NB4 (cell line): ENCODE measurements around the gene TUBGCP5.
"Not testable (repeated sequence)": the region's sequence is repeated elsewhere in the genome, so short reads cannot be mapped to it uniquely, and the experiment has no call there.

Experiments
- DNase-seq: peaks from one replicate; pipeline ENCODE4 v3.0.0; 2010; ENCODE audit warnings: low read depth
- H3K4me3 ChIP-seq: one replicate; pipeline ENCODE4 v1.5.1; 2011; ENCODE audit warnings: mild to moderate bottlenecking, low read depth, low read length, moderate library complexity
- MYC ChIP-seq: IDR thresholded peaks from 2 replicates; pipeline ENCODE4 v1.6.1; 2011; ENCODE audit warnings: low read depth, low read length
- POLR2A ChIP-seq: IDR thresholded peaks from 2 replicates; pipeline ENCODE4 v1.6.1; 2011; ENCODE audit warnings: mild to moderate bottlenecking; ENCODE audit not compliant: insufficient read length; ENCODE audit errors: extremely low read depth
- TF ChIP-seq, protein P1 (sequence below): IDR thresholded peaks from 2 replicates; pipeline ENCODE4 v1.6.1; 2011; ENCODE audit warnings: low read depth, low read length
- TF ChIP-seq, protein P2 (sequence below): IDR thresholded peaks from one replicate; pipeline ENCODE4 v1.5.1; 2012; ENCODE audit warnings: low read depth, low read length

Gene TUBGCP5

DNA sequence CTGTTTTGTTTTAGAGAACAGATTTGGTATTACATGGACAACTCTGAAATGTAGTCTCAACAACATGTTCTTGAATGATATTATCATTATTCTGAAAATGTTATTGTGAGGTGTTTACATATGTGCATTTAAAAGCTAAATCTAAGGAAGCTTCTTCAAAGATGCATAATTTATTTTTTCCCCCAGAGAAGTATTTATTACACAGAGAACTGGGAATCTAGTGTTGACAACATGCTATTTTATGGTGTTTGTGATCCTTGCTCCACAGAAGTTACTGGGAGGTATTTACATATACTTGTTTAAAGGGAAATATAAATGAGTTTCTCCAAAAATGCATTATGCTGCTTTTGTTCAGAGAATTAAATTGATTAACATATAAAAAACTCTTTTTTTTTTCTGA, 18.3 kb upstream of the TUBGCP5 start:
- no peak for DNase-seq
- H3K4me3 ChIP-seq = no peak overlapping the region
- TF ChIP-seq, protein P1, sequence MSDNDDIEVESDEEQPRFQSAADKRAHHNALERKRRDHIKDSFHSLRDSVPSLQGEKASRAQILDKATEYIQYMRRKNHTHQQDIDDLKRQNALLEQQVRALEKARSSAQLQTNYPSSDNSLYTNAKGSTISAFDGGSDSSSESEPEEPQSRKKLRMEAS = no peak
- TF ChIP-seq, protein P2, sequence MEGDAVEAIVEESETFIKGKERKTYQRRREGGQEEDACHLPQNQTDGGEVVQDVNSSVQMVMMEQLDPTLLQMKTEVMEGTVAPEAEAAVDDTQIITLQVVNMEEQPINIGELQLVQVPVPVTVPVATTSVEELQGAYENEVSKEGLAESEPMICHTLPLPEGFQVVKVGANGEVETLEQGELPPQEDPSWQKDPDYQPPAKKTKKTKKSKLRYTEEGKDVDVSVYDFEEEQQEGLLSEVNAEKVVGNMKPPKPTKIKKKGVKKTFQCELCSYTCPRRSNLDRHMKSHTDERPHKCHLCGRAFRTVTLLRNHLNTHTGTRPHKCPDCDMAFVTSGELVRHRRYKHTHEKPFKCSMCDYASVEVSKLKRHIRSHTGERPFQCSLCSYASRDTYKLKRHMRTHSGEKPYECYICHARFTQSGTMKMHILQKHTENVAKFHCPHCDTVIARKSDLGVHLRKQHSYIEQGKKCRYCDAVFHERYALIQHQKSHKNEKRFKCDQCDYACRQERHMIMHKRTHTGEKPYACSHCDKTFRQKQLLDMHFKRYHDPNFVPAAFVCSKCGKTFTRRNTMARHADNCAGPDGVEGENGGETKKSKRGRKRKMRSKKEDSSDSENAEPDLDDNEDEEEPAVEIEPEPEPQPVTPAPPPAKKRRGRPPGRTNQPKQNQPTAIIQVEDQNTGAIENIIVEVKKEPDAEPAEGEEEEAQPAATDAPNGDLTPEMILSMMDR = no peak

DNA sequence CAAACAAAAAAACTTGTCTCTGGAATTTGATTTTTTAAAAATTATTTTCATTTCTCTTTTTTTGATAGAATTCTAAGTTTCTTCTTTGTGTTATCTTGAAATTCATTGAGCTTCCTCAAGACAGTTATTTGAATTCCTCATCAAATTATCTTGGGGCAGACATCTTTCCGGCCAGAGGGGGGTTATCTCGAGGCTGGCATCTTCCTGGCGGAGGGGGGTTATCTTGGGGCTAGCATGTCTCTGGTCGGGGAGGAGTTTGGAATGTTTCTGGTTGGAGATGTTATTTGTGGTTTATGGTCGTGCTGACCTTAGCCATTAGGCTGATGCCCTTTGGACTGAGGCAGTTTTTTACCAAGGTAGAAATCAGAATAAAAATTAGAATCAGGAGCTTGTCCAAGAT, 15.9 kb upstream of the TUBGCP5 start:
- H3K4me3 ChIP-seq = no peak overlapping the region
- no peak for DNase-seq
- TF ChIP-seq MYC = no peak
- TF ChIP-seq, protein P1 = no peak
- no peak for TF ChIP-seq POLR2A
- TF ChIP-seq, protein P2 = no peak

DNA sequence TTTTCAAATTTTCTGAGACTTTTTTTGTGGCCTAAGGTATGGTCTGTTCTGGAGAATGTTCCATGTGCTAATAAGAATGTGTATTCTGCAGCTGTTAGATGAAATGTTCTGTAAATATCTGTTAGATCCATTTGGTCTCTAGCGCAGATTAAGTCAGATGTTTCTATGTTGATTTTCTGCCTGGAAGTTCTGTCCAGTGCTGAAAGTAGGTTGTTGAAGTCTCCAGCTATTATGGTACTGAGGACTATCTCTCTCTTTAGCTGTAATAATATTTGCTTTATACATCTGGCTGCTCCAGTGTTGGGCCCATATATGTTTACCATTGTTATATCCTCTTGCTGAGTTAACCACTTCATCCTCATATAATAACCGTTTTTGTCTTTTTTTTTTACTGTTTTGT, 13.2 kb upstream of the TUBGCP5 start:
- no peak overlapping the region for H3K4me3 ChIP-seq
- TF ChIP-seq, protein P1 = no peak
- no peak for TF ChIP-seq POLR2A
- TF ChIP-seq, protein P2 = no peak
- no peak for TF ChIP-seq MYC
- DNase-seq = no peak

DNA sequence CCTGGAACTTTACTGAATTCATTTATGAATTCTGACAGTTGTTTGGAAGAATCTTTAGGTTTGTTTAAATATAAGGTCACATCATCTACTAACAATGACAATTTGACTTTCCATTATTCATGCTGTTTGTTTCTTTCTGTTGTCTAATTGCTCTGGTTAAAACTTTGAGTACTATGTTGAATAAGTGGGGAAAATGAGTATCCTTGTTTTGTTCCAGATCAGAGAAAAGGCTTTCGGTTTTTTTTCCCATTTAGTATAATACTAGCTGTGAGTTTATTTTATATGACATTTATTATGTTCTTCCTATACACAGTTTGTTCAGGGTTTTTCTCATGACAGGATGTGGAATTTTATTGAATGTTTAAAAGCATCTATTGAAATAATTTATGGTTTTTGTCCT, 11.3 kb upstream of the TUBGCP5 start:
- H3K4me3 ChIP-seq = no peak overlapping the region
- DNase-seq = no peak
- TF ChIP-seq, protein P2 = no peak
- TF ChIP-seq POLR2A (no peak), MYC (no peak)
- TF ChIP-seq, protein P1 = no peak

DNA sequence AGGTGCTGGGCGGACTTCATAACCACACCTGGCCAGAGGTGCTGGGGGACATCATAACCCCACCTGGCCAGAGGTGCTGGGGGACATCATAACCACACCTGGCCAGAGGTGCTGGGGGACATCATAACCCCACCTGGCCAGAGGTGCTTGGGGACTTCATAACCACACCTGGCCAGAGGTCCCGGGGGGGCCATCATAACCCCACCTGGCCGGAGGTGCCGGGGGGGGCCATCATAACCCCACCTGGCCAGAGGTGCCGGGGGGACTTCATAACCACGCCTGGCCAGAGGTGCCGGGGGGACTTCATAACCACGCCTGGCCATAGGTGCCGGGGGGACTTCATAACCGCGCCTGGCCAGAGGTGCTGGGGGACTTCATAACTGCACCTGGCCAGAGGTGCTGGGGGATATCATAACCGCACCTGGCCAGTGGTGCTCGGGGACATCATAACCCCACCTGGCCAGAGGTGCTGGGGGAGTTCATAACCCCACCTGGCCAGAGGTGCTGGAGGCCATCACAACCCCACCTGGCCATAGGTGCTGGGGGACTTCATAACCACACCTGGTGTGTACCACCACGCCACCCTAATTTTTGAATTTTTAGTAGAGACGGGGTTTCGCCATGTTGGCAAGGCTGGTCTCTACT, 10.7 kb upstream of the TUBGCP5 start:
- no peak for TF ChIP-seq MYC
- no peak for TF ChIP-seq POLR2A
- TF ChIP-seq, protein P2 = no peak
- TF ChIP-seq, protein P1 = no peak
- no peak overlapping the region for H3K4me3 ChIP-seq
- DNase-seq = no peak

DNA sequence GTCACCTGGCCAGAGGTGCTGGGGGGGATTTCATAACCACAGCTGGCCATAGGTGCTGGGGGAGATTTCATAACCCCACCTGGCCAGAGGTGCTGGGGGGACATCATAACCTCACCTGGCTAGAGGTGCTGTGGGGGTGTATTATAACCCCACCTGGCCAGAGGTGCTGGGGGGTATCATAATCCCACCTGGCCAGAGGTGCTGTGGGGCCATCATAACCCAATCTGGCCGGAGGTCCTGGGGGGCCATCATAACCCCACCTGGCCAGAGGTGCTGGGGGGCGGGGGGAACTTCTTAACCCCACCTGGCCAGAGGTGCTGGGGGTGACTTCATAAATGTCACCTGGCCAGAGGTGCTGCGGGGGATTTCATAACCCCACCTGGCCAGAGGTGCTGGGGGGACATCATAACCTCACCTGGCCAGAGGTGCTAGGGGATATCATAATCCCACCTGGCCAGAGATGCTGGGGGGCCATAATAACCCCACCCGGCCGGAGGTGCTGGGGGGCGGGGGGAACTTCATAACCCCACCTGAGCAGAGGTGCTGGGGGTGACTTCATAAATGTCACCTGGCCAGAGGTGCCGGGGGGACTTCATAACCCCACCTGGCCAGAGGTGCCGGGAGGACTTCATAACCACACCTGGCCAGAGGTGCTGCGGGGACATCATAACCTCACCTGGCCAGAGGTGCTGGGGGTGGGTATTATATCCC, 9.4 kb upstream of the TUBGCP5 start:
- H3K4me3 ChIP-seq = not testable (repeated sequence)

DNA sequence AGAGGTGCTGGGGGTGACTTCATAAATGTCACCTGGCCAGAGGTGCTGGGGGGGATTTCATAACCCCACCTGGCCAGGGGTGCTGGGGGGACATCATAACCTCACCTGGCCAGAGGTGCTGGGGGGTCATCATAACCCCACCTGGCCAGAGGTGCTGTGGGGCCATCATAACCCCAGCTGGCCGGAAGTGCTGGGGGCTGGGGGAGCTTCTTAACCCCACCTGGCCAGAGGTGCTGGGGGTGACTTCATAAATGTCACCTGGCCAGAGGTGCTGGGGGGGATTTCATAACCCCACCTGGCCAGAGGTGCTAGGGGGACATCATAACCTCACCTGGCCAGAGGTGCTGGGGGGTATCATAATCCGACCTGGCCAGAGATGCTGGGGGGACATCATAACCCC, 4.6 kb upstream of the TUBGCP5 start:
- DNase-seq, H3K4me3 ChIP-seq: not testable (repeated sequence)

More for the DNA sequence above, 9.4 kb upstream of the TUBGCP5 start:
- not testable (repeated sequence) for DNase-seq

DNA sequence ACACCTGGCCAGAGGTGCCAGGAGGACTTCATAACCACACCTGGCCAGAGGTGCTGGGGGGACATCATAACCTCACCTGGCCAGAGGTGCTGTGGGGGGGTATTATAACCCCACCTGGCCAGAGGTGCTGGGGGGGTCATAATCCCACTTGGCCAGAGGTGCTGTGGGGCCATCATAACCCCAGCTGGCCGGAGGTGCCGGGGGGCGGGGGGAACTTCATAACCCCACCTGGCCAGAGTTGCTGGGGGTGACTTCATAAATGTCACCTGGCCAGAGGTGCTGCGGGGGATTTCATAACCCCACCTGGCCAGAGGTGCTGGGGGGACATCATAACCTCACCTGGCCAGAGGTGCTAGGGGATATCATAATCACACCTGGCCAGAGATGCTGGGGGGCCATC, 4.2 kb upstream of the TUBGCP5 start:
- not testable (repeated sequence) for H3K4me3 ChIP-seq, DNase-seq

DNA sequence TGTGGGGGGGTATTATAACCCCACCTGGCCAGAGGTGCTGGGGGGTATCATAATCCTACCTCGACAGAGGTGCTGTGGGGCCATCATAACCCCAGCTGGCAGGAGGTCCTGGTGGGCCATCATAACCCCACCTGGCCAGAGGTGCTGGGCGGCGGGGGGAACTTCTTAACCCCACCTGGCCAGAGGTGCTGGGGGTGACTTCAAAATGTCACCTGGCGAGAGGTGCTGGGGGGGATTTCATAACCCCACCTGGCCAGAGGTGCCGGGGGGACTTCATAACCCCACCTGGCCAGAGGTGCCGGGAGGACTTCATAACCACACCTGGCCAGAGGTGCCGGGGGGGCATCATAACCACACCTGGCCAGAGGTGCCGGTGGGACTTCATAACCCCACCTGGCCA, 2.4 kb upstream of the TUBGCP5 start:
- not testable (repeated sequence) for H3K4me3 ChIP-seq, DNase-seq
